Lower leg skin (tissue), 3 donors: ENCODE results near the gene TUBGCP6.

Source experiments
- CTCF ChIP-seq, 3 donors: fragments of 450-650 bp; IDR thresholded peaks; one replicate each; pipeline ENCODE4 v1.5.1; 2016; ENCODE audit warnings: antibody characterized with exemption in 3 of 3, mild to moderate bottlenecking in 3 of 3, moderate library complexity in 2 of 3
- POLR2A ChIP-seq, 2 donors: fragments of 450-650 bp; IDR thresholded peaks; one replicate each; pipeline ENCODE4 v1.6.1; 2016 to 2017; ENCODE audit warnings: antibody characterized with exemption in 2 of 2, mild to moderate bottlenecking in 1 of 2, moderate library complexity in 1 of 2

GRCh38 chr22:50253046-50253915 lies 8.5 kb upstream of the TUBGCP6 start:
- TF ChIP-seq POLR2A (IDR thresholded peaks at IDR 0.05) (no peak), CTCF (IDR thresholded peaks at IDR 0.05) (no peak)
